Stimulated activated CD4-positive, alpha-beta T cell treated with anti-CD3 and anti-CD28 coated beads, Interleukin-4, amount 100 ng/mL, for 24 hours (primary cell): ENCODE data around the gene KDM2B.
A peak's percentile ranks its signal among the peaks of the same experiment; 100 is the strongest.

Experiments used
- DNase-seq: peaks from one replicate; pipeline ENCODE4 v3.0.0-alpha.2; 2020

Gene KDM2B

DNA sequence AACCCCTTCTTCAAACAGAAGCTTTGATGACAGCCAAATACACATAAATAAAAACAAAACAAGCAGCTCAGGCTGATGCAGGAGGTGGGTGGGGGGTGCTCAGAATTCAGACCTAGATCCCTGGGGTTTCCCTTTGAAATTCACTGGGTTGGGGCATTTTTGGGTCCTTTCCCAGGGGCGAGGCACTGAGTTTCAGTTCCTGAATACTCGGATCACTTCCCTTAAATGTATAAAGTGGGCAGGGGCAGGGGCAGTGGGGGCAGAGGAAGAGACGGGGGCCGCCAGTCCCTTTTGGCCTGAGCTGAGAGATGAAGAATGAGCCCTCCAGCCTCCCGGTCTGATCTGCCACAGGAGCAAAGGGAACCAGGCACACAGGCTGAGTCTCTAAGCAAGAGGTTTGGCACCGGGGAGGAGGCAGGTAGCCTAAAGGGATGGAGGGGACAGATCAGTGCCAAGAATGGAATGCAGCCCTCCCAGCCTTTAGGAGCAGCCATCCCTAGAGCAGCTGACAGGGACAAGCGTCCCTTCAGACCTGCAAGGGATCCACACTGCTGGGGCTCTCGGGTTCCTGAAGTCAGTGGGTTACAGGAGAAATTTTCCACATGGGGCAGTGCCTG lies 20.3 kb downstream of the KDM2B start:
- no peak for DNase-seq

DNA sequence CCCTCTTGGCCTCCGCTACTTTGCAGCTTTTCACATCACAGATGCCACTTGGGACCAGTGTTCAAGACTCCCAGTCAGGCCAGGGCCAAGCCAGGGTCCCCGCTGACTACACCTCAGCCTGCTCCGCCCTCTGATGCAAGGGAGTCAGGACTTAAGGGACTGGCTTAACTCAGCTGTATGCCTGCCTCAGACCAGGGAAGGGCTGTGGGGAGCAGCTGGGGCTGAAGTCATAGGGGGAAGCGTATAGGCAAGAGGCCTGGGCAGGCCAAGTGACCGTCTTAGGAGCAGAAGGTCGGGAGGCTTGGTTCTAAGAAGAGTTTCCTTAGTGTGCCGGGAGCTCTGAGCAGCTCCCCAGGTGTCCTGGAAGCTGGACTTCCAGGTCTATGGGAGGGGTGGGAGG lies 21.9 kb downstream of the KDM2B start:
- no peak for DNase-seq

DNA sequence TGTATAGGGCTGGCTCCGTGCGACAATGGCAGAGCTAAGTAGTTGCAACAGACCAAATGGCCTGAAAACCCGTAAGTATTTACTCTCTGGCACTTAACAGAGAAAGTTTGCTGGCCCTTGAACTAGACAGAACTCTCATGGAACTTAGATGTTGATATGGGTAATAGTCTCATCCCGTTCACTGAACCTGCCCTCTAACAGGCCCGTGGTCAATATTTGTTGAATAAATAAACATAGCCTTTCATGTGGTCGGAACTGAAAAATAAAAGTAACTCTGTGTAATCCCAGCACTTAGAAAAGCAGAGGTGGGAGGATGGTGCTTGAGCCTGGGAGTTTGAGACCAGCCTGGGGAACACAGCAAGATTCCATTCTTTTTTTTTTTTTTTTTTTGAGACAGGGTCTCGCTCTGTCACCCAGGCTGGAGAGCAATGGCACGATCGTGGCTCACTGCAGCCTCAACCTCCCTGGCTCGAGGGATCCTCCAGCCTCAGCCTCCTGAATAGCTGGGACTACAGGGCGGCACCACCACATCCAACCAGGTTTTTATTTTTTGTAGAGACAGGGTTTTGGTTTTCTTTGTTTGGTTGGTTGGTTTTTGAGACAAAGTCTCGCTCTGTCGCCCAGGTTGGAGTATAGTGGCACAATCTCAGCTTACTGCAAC lies 29.7 kb downstream of the KDM2B start:
- DNase-seq, result no peak

DNA sequence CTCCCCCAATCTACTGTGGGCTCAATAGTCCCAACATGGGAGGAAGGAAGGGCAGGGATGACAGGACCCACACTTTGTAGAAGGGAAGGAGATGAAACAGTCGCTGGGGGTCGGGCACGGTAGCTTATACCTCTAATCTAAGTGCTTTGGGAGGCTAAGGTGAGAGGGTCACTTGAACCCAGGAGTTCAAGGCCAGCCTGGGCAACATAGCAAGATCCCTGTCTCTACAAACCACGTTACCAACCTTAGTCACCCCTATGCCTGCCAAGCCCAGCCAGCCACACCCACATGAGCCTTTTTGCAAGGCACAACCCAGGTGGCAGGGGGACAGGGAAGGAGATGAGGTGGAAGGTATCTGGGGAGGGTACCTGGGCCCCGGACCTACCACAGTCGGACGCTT lies 31.7 kb downstream of the KDM2B start:
- DNase-seq, result no peak

DNA sequence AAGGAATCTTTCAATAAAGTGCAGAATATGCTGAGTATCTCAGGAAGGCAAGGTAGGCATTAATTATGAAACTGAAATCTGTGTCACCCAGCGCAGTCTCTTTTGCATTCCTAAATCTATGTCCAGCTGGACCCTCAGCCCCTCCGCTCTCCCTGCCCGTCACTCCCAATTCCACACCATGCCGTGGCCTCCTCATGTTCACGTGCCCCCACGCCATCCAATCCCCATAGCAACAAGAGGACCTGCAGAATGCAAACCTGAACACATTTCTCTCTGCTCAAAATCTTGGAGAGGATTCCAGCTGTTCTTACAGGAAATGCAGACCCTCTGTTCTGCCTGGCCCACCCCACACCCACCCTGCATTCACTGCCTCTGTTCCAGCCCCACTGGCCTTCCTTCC lies 35.3 kb downstream of the KDM2B start:
- no peak for DNase-seq

DNA sequence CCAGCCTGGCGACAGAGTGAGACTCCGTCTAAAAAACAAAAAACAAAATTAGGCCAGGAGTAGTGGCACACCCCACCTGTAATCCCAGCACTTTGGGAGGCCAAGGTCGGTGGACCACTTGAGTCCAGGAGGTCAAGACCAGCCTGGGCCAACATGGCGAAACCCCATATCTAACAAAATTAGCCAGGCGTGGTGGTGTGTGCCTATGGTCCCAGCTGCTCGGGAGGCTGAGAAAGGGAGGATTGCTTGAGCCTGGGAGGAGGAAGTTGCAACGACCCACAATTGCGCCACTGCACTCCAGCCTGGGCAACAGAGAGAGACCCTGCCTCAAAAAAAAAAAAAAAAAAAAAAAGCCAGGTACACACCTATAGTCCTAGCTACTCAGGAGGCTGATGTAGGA lies 37.0 kb downstream of the KDM2B start:
- no peak for DNase-seq

DNA sequence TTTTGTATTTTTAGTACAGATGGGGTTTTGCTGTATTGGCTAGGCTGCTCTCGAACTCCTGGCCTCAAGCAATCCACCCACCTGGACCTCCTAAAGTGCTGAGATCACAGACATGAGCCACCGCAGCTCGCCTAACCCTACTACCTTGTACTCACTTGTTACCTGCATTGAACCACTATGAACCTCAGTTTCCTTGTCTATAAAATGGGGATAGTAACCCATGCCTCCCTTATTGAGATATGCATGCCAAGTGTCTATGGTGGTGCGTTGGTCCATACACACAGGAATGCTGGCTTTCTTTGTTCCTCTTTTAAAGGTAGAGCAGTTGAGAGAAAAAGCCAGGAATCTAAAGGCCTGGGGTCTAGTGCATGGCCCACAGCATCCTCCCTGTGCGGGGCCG lies 40.9 kb downstream of the KDM2B start:
- DNase-seq, result no peak

DNA sequence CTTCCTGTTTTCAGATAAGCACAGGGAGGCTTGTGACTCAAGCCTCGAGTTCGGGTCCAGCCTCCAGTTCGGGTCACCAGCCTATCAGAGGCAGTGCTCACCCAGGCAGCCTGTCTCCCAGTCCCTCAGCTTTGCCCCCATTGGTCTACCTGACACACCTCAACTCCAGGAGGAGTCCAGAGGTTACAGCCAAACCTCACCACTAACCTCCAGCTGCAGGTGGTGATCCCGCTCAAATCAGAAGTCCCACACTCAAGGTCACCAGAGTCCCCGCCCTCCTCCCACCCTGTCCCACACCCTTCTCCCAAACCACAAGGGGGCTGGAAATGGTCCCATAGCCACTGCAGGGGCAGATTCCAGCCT lies 42.1 kb downstream of the KDM2B start:
- DNase-seq, result no peak

DNA sequence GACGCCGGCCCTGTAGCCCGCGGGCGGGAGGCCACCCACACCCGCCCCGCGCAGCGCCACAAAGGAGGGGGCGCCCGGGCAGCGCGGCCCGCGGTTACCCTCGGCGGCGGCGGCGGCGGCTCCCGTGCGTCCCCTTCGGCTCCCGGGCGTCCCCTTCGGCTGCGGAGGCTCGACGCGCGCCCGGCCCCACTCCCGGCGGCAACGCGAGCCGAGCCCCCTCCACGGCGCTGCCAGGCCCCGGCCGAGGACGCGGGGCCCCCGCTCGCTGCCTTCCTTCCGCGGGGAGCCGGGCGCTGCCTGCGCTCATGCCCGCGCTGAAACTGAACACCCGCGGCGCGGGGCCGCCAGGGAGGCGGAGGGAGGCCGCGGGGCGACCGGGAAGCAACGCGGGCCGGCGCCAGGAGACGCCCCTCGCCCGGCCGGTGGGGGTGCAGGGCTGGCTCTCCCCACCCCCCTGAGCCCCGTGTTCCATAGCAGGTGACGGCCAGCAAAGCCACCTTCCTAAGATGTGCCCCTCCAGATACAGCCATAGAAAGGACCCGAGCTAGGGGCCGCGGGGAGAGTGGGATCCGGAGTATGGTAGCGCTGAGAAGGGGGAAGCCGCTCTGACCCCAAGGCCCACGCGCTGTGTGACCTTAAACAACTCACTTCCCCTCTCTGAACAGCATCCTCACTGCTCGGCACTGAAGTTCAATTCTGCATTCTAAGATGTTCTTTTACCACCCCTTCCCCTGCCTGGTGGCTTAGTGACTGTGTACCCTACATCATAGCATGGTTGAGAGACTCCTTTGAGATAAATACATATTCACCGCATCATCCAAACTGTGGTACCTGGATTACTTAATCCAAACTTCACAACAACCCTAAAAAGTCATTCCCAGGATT lies 42.8 kb downstream of the KDM2B start:
- no peak for DNase-seq

DNA sequence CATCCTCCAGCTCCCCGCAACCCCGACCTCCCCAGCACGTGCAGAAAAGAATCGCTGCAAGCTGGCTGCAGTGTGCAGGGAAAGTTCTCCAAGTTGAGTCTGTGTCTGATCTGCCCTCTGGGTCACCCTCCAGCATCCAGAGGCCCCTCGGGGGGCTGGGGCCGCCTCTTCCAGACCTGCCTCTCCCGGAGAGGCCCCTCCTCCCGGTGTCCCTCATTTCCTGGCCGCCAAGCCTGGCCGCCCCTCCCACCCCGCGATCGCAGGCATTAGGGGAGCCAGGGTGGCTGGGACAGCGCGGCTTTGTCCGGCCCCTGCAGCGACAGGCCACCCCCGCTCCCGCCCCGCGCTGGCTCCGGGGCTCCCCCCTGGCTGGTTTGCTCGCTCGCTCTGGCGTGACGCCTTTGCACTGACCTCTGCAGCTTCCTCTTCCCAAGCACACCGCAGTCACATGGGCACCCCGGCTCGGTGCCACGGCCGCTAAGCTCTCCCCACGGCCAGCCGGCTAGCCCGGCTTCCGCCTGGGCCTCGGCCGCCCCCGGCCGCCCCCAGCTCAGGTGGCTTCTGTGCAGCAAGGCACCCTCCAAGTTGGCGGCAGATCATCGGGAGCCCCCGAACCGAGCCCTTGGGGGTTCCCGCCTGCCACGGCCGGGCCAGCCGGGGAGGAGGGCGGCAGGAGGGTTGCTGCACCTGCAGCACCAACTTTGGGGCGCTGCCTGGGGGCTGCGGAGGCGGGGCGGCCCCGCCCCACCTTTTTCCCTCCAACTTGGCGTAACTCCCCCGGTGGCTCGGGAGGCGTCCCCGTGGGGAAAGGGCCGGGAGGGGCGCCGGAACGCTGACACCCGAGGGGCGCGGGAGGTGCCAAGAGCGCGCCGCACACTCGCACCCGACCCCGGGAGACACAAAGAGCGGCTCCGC lies 43.7 kb downstream of the KDM2B start:
- peak; percentile 41 for DNase-seq

DNA sequence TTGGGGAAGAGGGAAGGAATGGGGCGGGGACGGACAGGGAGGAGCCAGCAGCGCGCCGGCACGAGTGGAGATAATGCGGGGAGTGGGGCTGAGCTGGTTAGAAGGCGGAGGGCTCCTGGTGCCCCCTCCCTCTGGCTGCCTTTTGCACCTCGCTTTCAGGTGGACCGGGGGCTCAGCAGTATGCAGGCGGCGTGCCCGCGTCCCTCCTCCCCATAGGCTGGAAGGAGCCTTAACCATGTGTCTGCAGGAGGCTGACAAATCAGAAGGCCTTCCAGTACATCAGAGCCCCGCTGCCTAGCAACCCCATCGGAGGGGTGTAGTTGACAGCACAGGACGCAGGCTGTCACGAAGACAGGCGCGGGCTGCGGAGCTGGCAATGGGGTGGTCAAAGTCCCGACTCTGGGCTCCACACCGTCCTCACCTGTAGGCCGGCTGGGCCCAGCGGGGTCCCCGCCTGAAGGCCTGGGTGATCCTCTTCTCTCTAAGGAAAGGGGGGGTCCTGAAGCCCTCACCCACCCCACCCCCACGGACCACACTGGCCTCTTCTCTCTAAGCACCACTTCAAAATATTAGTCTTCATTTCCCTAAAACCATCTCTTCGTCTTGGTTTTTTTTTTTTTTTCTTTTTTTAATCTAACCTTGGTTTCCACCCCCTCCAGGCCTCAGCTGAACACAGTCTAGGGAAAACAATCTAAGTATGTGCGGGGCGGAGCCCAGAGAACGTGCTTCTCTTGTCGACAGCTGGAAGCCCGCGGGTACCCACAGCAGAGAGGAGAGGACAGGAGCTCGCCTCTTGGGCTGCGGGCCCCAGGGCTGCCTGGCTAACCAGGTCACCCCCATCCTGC lies 44.5 kb downstream of the KDM2B start:
- DNase-seq, result peak; percentile 43

DNA sequence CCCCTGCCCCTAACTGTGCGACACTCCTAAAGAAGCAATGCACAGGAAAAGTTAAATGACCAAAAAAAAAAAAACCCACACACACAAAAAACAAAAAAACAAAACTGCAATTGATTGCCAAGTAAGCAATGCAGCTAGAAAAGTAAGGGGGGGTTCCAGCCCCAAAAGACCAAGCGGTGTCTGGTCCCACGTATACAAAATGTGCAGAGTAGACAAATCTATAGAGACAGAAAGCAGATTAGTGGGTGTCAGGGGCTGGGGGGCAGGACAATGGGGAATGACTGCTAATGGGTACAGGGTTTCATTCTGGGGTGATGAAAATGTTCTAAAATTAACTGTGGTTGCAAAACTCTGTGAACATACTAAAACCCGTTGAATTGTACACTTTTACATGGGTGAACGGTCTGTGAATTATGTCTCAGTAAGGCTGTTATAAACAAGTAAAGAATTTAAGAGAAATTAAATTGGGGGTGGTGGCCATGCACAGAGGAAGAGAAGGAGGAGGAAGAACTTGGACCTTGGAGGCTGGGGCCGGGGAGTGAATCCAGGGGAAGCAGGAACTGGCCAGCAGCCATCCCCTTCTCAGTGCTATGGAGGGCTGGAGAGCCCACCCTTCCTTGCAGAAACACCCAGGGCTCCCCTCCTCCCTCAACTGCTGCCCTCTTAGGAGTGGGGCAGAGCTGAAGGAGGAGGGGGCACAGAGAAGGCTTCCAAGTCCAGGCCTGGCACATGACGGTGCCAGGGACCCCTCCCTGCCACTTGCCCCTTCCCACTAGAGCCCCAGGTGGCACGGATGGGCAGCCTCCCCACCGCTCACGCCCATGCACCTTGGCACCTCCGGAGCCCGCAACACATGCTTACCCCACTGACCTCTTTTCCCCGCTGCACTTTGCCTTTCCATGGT lies 45.4 kb downstream of the KDM2B start:
- DNase-seq, result no peak

DNA sequence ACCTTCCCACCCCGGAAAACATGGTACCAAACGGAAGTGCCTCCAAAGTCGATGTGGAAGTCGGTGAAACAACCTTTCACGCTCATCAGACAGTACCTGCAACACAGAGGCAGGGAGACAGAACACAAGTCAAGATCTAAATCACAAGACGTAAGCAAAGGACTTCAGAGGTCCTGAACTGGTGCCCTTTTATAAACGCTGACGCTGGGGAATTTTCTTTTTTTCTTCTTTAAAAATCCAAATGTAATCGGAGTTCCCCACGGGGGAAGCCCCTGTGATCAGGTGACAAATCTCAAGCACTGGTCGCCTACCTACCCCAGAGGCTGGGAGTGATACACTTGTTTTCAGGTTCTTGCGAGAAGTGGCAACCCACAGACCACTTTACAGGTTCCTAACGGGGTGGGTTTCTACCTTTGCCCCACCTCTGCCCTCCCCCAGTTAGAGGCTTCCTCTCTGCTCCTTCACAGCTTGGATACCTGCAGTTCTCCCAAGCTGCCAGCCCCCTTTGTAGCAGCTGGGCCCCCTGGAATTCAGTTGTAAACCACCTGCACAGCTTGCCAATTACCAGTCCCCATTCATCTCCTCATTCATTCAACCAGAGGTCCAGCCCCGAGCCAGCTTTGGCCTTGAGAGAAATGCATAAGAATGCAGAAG lies 46.2 kb downstream of the KDM2B start:
- peak; percentile 75 for DNase-seq

DNA sequence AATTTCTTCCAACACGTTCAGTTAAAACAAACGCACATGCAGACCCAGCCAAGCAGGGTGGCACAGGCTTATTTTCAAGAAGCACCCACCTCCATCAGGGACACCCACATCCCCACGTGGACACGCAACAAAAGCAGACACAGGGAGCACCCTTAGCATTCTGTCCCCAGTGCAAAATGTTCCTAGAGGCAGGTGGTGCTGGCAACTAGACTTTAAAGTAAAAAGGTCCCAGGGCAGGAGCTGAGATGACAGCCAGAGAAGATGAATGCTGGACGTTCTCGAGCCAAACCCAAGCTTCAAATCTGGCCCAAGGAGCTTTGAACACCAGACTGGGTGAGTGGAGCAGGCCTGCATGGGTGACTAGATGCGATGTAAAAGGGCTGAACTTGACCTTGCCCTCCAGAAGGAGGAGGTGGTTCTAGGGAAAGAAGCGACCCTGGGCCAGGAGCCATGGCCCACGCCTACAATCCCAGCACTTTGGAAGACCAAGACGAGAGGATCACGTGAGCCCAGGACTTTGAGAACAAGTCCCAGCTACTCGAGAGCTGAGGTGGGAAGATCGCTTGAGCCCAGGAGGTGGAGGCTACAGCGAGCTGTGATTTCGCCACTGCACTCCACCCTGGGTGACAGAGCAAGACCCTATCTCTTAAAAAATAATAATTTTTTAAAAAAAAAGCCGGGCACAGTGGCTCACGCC lies 47.3 kb downstream of the KDM2B start:
- no peak for DNase-seq

DNA sequence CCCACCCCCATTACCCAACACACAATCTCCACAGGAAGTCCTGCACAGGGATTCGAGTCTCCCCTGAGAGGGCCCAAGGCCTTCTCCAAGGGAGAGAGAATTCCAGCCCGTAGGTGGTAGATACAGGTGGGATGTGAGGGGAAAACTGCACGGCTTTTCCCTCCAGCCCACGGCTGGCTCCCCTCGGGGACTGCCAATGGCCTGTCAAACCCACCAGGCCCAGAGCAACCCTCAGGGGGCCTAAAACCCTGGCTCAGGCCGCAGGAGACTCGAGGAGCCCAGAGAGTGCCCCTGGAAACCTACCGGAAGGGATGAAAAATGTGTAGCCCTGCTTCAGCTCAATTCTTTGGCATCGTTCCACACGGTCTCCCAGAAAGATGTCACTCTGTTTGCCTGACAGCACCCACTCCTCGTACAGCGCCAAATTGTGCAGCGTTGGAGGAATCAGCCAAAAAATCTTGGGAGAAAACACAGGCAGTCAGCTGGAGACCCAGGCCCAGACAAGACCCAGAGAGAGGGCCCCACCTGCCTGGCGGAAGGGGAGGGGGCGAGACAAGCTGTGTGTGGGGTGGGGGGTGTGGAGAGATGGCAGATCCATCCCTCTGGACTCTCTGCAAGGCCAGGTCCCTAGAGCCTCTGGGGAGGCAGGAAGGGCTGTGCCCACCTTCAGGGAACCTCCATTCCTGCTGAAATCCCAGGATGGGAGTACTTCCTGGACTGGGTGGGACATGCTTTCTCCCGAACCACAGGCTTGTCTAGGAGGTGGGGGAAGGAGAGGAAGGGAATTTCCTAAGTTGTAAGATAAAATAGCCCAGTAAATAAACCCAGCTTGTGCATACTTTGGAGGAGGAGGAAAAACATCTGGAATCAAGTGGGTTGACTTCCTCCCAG lies 48.1 kb downstream of the KDM2B start:
- DNase-seq, result no peak

DNA sequence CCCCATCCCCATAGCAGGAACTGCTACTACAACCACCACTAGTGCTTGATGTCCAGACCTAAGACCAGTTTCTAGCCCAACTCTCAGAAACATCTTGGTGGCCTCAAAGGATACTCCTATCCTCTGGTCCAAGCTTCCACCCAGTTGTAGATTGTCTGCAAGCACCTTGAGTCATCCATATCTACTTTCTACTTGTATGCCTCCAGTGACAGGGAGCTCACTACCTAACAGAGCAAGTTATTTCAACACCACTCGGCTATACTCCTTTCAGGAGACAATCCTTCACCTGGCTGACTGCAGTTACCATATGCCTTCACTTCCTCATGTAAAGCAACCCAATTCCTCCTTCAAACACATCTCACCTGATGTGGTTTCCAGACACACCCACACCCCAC lies 49.5 kb downstream of the KDM2B start:
- no peak for DNase-seq

DNA sequence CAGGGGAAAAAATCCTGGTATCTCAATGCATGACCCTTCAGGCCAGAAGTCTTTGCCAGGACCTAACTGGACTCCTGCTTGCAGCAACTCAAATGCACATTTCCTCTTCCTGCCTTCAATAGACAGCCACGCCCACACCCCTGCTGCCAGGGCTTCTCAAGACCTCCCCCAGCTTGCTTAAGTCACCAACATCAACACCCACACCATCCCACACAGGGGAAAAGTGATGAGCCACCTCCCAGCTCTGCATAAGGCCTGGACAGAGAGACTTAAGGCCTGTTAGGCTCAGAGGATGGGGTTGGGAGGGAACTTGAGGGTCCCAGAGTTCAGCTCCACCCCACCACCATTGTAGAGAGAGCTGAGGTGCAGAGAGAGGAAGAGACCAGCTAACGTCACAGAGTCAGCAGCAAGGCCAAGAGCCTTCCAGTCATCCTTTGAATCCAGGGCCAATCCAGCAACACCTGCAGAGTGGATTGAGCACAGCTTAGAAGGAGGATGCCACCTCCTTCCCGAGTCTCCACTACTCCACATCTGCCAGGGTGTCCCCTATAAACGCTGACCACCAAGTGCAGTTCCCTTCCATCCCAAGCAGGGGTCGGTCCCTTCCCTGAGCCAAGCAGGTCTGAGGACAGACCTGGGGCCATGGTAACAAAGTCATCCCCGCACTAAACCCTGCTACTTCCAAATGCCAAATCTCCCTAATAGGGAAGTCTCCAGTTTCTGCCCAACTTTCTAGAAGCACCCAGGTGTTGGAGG lies 50.0 kb downstream of the KDM2B start:
- peak; percentile 70 for DNase-seq

DNA sequence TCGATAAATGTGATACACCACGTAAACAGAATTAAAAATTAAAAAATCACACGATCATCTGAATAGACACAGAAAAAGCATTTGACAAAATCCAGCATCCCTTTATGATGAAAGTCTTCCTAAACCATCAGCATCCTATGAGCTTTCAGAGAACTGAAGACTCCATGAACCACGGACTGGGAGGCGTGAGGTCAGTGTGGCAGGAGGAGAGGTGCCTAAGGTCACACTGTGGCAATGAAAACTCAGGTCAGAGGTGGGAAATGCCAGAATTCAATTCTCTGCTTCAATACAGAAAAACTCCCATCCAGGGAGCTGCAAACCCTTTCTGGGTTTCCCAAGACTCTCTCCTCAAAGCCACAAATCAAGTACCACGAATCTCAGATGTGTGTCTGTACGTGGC lies 51.6 kb downstream of the KDM2B start:
- no peak for DNase-seq
